OCI-LY3 (cell line): Measurements from ENCODE around the gene OPRL1.

Experiments
- H2AFZ ChIP-seq: fragments of 200-600, 300-600 bp; shearing (Covaris generic); 2 replicates; pipeline ENCODE4 v1.6.0; 2014; ENCODE audit warnings: antibody characterized with exemption, low read depth, low read length
- H3K27ac ChIP-seq: fragments of 200-600, 300-600 bp; sonication (generic); 2 replicates; pipeline ENCODE4 v1.5.1; 2014; ENCODE audit warnings: mild to moderate bottlenecking, low read length, moderate library complexity, mixed read lengths
- H3K27me3 ChIP-seq: fragments of 200-600, 300-600 bp; sonication (generic); 2 replicates; pipeline ENCODE4 v1.6.1; 2014; ENCODE audit warnings: low read depth, low read length, mixed read lengths
- H3K36me3 ChIP-seq: fragments of 200-600, 300-600 bp; sonication (generic); replicated peaks from 2 replicates; pipeline ENCODE3; 2014; ENCODE audit warnings: low read depth, low read length, mixed read lengths
- H3K4me1 ChIP-seq: fragments of 300-600, 200-600 bp; sonication (generic); 2 replicates; pipeline ENCODE4 v1.6.1; 2014; ENCODE audit warnings: low read length, mixed read lengths
- H3K4me2 ChIP-seq: fragments of 200-600, 300-600 bp; sonication (generic); 2 replicates; pipeline ENCODE4 v1.6.1; 2014; ENCODE audit warnings: low read length, mixed read lengths
- H3K4me3 ChIP-seq: fragments of 300-600, 200-600 bp; sonication (generic); 2 replicates; pipeline ENCODE4 v1.5.1; 2014; ENCODE audit warnings: antibody characterized with exemption, mild to moderate bottlenecking, low read length, moderate library complexity
- H3K79me2 ChIP-seq: fragments of 300-600, 200-600 bp; shearing (Covaris generic); 2 replicates; pipeline ENCODE4 v1.6.1; 2014; ENCODE audit warnings: mild to moderate bottlenecking, low read length, mixed read lengths
- H3K9ac ChIP-seq: fragments of 300-600, 200-600 bp; shearing (Covaris generic); 2 replicates; pipeline ENCODE4 v1.6.0; 2014; ENCODE audit warnings: mild to moderate bottlenecking, low read length, moderate library complexity
- H3K9me3 ChIP-seq: fragments of 200-600, 300-600 bp; shearing (Covaris generic); 2 replicates; pipeline ENCODE4 v1.6.1; 2014; ENCODE audit warnings: low read length, mixed read lengths; ENCODE audit not compliant: insufficient read depth
- H4K20me1 ChIP-seq: fragments of 200-600, 300-600 bp; sonication (generic); 2 replicates; pipeline ENCODE4 v1.6.1; 2016; ENCODE audit warnings: low read length, mixed read lengths; ENCODE audit not compliant: insufficient read depth
- EZH2phosphoT487 ChIP-seq: fragments of 200-600 bp; shearing (Covaris generic); IDR thresholded peaks from 2 replicates; pipeline ENCODE4 v1.6.1; 2018; ENCODE audit warnings: antibody characterized with exemption, mixed run types, low read depth
- TF ChIP-seq, protein P1 (sequence below): fragments of 200-600, 300-600 bp; sonication (generic); IDR thresholded peaks from 2 replicates; pipeline ENCODE4 v1.5.1; 2014; ENCODE audit warnings: antibody characterized with exemption, low read length, low read depth

OPRL1 gene

GRCh38 chr20:64032706-64033624 is 46.9 kb upstream of the OPRL1 start:
- Histone ChIP-seq H2AFZ (no peak overlapping the region), H3K4me1 (peaks cover 22% of the 10 kb centered on the region), H3K36me3 (peaks cover 14% of the 10 kb centered on the region), H3K4me2 (no peak overlapping the region), H3K9me3 (no peaks in the 10 kb centered on the region), H3K9ac (no peak overlapping the region), H3K27ac (no peak overlapping the region), H3K79me2 (no peaks in the 10 kb centered on the region), H3K27me3 (no peaks in the 10 kb centered on the region), H3K4me3 (no peak overlapping the region), H4K20me1 (no peaks in the 10 kb centered on the region)
- TF ChIP-seq, protein P1, sequence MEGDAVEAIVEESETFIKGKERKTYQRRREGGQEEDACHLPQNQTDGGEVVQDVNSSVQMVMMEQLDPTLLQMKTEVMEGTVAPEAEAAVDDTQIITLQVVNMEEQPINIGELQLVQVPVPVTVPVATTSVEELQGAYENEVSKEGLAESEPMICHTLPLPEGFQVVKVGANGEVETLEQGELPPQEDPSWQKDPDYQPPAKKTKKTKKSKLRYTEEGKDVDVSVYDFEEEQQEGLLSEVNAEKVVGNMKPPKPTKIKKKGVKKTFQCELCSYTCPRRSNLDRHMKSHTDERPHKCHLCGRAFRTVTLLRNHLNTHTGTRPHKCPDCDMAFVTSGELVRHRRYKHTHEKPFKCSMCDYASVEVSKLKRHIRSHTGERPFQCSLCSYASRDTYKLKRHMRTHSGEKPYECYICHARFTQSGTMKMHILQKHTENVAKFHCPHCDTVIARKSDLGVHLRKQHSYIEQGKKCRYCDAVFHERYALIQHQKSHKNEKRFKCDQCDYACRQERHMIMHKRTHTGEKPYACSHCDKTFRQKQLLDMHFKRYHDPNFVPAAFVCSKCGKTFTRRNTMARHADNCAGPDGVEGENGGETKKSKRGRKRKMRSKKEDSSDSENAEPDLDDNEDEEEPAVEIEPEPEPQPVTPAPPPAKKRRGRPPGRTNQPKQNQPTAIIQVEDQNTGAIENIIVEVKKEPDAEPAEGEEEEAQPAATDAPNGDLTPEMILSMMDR: no peak
- no peak for TF ChIP-seq EZH2phosphoT487

DNA sequence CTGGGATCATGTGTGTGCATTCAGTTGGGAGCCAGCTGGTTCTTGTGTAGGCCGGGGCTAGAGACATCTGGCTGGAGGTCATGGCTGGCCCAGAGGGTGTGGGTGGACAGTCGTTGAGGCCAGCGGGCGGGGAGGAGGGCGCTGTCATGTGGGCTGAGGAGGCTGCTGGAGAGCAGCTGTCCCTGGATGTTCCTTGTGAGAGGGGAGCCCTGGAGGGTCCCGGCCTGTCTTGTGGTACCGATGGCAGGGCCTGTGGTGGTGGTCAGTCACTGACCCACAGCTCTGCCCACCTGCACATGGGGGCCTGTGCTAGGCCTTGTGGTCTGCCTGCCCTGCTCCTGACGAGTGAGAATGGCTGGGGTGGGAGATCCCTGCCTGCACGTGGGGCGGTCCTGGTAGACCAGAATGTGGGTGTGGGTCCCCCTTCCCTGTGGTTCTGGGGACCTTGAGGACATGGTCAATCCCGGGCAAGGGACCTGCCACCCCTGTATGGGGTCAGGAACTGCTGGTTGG is 45.8 kb upstream of the OPRL1 start:
- no peak overlapping the region for H3K27ac ChIP-seq
- no peaks in the 10 kb centered on the region for H3K9me3 ChIP-seq
- no peak overlapping the region for H3K4me3 ChIP-seq
- H2AFZ ChIP-seq: no peak overlapping the region
- peaks cover 26% of the 10 kb centered on the region for H3K4me1 ChIP-seq
- H3K4me2 ChIP-seq: no peak overlapping the region
- peaks cover 13% of the 10 kb centered on the region for H3K36me3 ChIP-seq
- no peaks in the 10 kb centered on the region for H3K79me2 ChIP-seq
- no peaks in the 10 kb centered on the region for H4K20me1 ChIP-seq
- no peak overlapping the region for H3K9ac ChIP-seq
- TF ChIP-seq EZH2phosphoT487: no peak
- TF ChIP-seq, protein P1: no peak
- H3K27me3 ChIP-seq: no peaks in the 10 kb centered on the region

- H3K4me2 ChIP-seq: no peak overlapping the region
- H4K20me1 ChIP-seq: no peaks in the 10 kb centered on the region
- H3K9ac ChIP-seq: no peak overlapping the region
- H3K27me3 ChIP-seq: no peaks in the 10 kb centered on the region
- no peak overlapping the region for H3K27ac ChIP-seq
- H3K36me3 ChIP-seq: peaks cover 12% of the 10 kb centered on the region
- H2AFZ ChIP-seq: no peak overlapping the region
- TF ChIP-seq, protein P1: no peak
- no peak for TF ChIP-seq EZH2phosphoT487
- H3K4me3 ChIP-seq: no peak overlapping the region
- H3K9me3 ChIP-seq: no peaks in the 10 kb centered on the region
- peaks cover 37% of the 10 kb centered on the region for H3K4me1 ChIP-seq
- H3K79me2 ChIP-seq: no peaks in the 10 kb centered on the region
These were observed 44.6 kb upstream of the OPRL1 start for GRCh38 chr20:64035066-64035932.
